ENCODE data around the gene ADAM11.

- TF ChIP-seq ZNF138 (tag by site-specific recombination; IDR thresholded peaks at IDR 0.05; ENCODE audit: borderline replicate concordance) (no peak), ZNF623 (tag by site-specific recombination; IDR thresholded peaks at IDR 0.05) (no peak), ZNF133 (tag by site-specific recombination; IDR thresholded peaks at IDR 0.05) (no peak), TCF7L2 (IDR thresholded peaks at IDR 0.05; ENCODE audit: borderline replicate concordance, low read depth, low read length) (no peak), CTCF (tag by site-specific recombination; IDR thresholded peaks at IDR 0.05) (no peak)
Observed at GRCh38 chr17:44787271-44787940, 28.6 kb downstream of the ADAM11 start.
